Forelimb muscle (tissue), 1 donor: ENCODE data around the gene HDHD3. TPM values are rescaled to one million over a fixed set of nuclear protein-coding genes. Genes with fewer than 3 reads are reported as not detected.
A peak's percentile ranks its signal among the peaks of the same experiment; 100 is the strongest.

Source experiments
- DNase-seq: peaks from one replicate; pipeline ENCODE4 v3.0.0-alpha.2; 2013; ENCODE audit warnings: low read depth
- polyA plus RNA-seq: library from polyadenylated mRNA; unstranded; fragments of 120-200 nt; gene quantifications from one replicate; pipeline ENCODE4 v1.2.1, GENCODE V29; 2013; ENCODE audit not compliant: insufficient read length

Gene HDHD3
- polyA plus RNA-seq, 1 donor: 4.2 TPM

DNA sequence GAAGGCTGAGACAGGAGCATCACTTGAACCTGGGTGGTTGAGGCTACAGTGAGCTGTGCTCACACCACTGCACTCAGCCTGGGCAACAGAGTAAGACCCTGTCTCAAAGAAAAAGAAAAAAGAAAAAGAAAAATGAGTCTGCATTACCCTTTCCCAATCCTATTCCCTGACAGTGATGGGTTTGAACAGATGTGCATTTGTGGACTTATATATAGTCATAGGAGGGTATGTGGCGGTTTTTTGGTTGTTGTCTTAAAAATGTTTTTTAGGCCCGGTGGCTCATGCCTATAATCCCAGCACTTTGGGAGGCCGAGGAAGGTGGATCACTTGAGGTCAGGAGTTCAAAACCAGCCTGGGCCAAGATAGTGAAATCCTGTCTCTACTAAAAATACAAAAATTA lies 13.4 kb downstream of the HDHD3 start:
- DNase-seq: no peak

DNA sequence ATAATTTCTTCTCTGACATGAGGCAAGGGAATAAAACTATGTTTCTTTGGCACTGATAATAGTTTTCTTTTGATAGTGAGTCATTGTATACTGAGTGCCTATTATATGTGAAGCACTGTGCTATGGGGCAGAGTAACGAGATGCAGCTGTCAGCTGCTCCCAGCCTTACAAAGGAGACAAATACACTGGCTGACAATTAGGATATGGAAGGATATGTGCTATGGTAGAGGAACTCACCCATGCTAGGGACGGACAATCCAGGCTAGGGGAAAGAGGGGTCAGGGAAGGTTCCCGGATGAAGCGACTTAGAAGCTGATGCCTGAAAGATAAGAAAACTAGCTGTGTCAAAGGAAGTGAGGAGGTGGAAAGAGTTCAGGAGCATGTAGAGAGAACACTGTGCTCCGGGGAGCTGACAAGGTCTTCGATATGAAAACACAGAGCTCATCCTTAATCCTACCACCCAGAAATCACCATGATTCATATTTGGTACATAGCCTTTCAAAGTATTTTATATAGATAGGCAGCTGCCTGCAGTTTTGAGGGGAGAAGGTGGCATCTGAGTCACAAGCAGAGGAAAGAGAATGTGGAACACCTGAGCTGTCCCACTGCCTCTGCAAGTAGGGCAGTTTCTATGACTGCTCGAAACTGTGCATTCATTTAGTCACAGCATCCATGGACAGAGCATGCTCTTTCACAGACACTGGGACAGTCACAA lies 15.3 kb downstream of the HDHD3 start:
- DNase-seq: no peak

DNA sequence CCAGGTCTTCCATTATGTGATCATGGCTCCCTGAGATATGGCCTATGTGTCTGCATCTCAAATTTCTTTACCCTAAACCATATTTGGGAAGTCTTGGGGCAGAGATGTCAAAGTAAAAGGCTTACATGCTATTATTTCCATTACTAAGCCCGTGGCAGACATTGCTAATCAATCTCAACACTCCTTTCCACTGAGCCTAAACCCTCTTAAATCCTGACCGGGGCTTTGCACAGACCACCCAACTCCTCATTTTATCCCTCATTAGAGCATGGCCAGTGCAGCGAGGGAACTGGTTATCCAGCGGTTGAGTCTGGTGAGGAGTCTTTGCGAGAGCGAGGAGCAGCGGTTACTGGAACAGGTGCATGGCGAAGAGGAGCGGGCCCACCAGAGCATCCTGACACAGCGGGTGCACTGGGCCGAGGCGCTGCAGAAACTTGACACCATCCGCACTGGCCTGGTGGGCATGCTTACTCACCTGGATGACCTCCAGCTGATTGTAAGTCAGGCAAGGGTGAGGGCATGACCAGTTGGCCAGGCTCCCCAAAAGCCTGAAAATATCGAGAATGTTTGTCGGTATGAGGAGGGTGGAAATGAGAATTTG lies 16.4 kb downstream of the HDHD3 start:
- DNase-seq: no peak

DNA sequence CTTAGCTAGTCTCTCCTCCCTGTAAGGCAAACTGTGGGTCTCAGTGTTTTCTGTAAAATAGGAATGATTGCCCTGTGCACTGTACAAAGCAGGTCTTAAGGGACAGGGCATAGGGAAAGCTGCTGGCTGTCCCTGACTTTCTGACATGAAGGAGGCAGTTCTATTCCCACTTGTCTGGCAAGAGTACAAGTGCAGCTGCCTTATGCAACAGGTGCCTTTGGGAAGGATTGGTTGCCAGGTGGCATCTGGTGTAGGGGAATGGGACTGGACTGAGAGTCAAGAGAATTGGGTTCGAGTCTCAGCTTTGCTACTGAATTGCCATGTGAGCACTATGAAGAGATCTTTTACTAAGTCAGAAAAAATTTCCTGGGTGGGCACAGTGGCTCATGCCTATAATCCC lies 17.4 kb downstream of the HDHD3 start:
- no peak for DNase-seq

DNA sequence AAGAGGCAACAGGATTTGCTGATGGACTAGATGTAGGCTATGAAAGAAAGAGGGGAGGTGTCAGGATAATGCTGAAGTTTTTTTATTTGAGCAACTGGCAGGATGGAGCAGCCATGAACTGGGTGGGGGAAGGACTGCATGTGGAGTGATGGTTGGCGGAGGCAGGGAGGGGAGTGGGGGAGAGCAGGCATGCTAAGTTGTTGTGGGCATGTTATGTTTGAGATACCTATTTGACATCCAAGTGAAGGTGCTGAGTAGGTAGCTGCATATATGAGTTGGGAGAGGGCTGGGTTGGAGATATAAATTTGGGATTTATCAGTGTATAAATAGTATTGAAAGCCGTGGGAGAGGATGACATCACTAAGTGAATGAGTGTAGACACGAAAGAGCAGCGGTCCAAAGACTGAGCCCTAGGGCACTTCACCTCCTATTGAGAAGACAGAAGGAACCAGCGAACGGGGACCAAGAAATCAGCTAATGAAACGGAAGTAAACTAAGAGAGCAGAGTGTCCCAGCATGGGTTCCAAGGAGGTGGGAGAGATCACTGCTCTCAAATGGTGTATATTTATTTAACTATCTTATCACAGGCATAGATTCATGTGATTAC lies 20.0 kb downstream of the HDHD3 start:
- DNase-seq: no peak

DNA sequence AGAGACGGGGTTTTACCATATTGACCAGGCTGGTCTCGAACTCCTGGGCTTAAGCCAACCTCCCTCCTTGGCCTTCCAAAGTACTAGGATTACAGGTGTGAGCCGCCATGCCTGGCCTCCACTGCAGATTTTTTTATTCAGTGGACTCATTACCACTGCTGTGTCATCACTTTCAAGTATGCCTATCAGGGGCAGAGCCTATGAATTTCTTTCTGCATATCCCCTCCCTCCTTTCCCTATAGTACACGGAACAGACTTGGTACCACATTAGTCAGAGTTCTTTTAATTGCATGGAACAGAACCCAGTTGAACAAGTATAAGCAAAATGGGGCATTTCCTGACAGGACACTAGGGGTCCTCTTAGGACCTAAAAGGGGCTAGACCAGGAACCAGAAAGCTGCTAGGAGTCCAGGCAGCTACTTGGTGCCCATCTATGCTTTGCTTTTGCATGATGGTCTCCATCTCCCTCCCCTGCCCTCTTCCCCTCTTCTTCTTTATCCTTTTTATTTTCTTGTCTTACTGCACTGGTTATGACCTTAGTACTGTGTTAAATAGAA lies 21.7 kb downstream of the HDHD3 start:
- no peak for DNase-seq

DNA sequence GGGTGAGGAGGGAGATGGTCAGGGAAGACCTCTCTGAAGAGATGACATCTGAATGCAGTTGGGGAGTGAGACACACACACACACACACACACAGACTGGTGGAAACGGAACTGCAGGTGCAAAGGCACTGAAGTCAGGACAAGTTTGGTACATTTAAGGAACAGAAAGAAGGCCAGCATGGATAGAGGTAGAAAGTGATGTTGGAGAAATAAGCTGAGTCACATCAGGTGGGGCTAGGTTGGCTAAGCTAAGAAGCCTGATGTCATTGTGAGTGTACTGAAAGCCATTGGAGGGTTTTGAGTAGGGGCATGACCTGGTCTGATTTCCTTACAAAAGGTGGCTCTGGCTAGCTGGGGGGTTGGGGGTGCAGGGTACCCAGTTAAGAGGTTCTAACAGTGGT lies 24.4 kb downstream of the HDHD3 start:
- no peak for DNase-seq

DNA sequence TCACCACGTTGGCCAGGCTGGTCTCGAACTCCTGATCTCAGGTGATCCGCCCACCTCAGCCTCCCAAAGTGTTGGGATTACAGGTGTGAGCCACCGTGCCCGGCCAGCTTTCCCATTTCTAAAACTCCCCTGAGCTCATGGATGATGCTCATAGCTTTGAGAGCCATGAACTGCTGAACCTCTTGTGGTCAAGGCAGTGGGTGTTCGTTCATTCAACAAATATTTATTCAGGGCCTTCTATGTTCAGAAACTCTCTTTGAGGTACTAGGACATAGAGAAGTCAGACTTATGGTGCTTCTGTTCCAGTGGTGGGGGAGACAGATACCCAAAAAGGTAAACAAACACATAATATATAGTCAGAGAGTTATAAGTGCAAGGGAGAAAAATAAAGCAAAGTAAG lies 24.8 kb downstream of the HDHD3 start:
- no peak for DNase-seq

DNA sequence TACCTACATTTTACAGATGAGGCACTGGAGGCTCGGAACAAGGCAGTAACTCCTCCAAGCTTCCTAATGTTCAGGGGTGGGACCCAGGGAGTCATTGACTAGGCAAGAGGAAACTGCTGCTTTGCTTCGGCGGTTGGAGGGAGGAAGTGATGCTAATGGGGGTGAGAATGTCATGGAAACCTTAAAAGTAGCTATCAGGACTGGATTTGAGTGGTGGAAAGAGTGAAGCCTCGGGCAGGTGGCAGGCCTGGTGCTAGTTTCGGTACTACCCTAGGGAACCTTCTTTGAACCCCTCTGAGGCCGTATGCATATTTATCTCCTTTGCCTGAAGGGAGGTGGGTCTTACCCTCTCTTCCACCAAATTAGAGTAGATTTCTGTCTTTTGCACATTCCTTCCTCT lies 25.8 kb downstream of the HDHD3 start:
- no peak for DNase-seq

DNA sequence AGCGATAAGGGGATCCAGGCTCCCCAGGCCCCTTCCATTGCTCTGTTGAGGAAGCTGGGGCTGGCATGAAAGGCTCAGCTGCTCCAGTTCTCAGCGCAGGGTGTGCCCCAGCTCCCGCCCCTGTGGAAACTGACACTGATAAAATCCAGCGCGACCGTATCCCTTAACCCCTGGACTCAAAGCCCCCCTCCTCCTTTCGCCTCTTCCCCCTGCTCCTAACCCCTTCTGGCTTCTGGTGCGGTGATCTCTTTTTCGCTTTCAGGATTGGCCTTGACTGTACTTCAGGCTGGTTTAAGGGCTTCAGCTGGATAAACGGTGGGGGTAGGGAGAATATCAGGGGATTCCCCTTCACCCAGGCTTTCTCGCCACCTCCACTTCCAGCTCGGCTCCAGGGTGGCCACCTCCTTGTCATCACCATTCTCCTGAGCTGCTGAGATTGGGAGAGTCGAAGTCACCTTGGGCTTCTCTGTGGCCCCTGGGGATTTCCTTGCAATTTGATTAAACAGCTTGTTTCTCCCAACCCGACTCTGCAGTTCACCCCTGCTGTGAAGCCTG lies 26.6 kb downstream of the HDHD3 start:
- DNase-seq: no peak

DNA sequence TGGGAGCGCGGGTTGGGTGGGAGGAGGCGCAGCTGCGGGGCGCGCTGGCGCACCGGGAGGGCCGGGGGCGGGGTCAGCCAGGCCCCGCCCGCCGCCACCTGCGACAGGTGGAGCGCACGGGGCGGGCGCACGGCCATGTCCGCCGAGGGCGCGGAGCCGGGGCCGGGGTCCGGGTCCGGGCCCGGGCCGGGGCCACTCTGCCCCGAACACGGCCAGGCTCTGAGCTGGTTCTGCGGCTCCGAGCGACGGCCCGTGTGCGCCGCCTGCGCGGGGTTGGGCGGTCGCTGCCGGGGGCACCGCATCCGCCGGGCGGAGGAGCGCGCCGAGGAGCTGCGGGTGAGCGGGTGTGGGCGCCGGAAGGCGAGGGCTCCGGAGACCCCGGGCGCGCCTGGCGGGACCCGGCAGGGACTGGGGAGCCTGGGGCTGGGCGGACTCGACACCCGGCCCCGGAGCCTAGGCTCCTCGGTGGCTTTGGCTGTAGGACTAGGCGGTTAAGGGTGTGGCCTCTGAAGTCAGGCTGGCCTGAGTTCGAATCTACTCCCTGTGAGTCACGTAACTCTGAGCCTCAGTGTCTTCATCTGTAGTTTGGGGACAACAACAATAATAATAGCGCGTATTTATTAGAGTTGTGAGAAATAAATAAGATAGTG lies 27.2 kb downstream of the HDHD3 start, which contains the start of gene BSPRY:
Gene BSPRY (plus strand): TSS at position 97 of the 650 bp plus-strand sequence. CDS start 39 bp downstream, at position 136.
- DNase-seq: no peak

DNA sequence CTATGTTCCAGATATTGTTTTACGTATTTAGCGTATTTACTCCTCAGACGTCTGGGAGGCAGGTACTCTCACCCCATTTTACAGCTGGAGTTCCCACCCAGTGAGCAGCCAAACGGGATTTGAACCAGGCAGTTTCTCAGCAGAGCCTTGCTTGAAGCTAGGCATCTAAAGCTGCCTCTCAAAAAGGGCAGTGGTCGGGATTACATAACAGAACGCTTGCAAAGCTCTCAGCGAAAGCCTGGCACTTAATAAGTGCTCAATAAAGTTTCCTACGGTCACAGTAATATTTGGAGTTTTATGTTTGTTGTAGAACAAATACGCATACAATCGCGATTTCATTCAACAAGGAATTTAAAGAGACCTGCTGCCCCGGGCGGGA lies 27.7 kb downstream of the HDHD3 start:
- DNase-seq: no peak

DNA sequence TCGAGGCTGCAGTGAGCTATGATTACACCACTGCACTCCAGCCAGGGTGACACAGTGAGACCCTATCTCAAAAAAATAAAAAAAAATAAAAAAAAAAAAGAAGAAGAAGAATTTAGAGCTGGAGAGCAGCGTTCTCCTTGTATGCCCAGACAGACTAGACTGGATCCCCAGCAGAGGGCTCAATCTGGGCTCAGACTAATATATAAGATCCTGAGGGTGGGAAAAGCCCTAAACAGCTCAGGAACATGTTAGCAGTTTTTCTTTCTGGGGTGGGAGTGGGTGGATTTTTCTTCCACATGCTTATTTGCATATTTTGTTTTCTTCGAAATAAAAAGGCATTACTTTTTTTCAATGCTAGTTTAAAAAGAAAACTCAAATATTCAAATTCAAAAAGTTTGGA lies 28.3 kb downstream of the HDHD3 start:
- no peak for DNase-seq

DNA sequence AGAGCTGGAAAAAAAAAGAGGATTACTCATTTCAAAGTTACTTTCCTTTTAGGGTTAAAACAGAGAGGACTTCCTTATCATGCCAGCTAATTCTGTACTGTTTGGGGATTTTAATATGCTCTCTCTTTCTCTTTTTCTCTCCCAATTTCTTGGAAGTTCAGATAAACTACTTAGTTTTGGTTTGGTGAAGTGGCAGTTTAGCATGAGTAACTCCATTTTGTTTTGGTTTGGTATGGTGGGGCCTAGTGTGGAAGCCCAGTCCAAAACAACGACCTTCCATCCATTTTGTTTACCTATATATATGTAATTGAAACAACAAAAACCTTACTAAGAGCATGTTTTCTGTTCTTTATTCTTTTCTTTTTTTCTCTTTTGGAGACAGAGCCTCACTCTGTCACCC lies 31.1 kb downstream of the HDHD3 start:
- no peak for DNase-seq

DNA sequence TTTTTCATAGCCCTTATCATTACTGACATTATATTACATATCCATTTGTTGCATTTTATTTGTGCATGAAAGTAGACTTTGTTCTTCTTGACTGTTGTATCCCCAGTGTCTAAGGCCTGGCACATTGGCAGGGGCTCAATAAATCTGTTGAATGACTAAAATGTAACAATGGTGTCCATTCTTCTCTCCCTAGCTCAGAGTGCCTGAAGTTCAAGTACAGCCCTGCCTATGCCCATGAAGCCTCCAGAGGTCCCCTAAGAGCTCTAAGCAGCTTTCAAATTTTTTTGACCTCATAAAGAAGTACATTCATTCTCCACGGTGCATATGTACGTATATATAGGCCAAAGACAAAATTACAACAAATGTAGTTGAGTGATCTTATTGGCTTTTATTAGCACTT lies 31.6 kb downstream of the HDHD3 start:
- no peak for DNase-seq

DNA sequence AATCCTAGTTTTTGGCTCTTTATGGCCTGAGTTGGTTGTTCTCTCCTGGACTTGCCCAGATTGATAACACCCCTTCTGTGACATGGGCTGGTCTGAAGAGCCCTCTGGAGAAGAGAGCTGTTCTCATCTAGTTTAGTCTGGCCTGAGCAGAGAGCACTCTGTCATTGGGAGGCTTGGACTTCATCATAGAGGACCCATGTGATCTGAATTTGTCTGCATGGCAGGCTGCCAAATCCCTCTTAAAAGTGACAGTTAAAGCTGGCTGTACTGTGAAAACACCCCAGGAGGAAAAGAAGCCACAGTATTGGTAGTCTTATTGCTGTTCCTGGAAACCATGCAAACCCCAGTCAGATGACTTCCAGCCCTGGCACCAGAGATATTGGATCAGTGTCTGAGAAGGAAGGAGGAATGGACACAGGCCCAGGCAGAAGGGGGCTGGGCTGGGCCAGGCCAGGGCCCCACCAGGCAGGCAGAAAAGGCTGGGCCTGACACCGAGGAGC lies 33.0 kb downstream of the HDHD3 start:
- no peak for DNase-seq

DNA sequence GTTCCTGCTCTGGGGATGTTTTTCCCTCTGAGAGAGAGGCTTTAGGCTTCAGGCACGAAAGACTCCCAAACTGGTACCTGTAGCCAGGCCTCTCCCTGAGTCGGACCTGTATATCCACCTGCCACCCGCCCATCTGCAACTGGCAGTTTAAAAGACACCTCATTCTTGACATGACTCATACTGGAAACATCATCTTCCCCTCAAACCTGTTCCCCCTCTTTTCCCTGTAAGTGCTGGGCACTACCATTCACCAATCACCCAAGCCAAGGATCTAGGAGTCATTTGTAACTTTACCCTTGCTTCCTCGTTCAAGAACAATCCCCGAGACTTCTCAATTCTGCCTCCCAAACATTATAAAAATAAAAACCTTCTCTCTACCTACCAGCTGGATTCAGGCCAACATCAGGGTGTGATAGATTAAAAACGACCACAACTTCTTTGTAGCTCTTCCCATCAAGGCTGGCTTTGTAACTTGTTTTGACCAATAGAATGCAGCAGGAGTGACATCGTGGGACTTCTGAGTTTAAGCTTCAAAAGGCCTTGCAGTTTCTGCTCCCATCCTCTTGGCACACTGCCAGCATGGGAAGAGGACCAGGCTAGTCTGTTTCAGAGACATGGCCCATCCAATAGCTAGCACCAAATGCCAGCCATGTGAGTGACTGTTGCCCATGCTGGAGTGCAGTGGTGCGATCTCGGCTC lies 34.9 kb downstream of the HDHD3 start:
- DNase-seq: no peak

DNA sequence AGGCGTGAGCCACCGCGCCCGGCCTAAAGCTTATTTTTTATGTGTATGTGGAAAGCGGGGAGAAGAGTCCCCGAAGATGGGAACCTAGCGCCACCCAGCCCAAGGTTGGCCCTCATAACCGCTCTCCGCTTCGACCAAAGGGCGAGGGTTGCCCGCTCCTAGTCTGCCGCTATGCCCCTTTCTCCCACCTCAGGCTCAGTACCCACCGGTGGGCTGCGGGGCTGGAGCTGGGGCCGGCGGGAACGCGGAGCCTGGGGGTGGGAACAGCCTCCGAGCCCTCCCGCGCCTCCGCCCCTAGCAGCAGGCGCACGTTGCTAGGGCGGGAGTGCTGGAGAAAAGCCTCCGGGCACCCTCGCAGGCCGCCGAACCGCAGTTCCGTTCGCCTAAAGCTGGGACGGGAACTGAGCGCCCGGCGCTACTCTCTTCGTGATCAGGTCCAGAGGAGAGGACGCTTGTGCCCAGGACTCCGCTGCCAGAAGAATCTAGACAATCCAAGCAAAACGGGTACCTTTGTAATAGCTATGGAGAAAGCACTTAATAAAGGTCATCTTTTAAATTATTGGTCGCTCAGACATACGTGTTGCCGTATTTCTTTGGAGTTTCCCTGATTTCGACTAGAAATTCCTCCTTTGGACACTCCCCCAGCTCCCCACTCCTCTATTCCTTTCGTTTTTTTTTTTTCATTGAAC lies 36.6 kb downstream of the HDHD3 start, which contains the start of gene WDR31:
Gene WDR31 (minus strand): TSS at position 265 of the 689 bp plus-strand sequence. CDS start 8,253 bp downstream, outside the sequence.
- DNase-seq: peak; percentile 60

DNA sequence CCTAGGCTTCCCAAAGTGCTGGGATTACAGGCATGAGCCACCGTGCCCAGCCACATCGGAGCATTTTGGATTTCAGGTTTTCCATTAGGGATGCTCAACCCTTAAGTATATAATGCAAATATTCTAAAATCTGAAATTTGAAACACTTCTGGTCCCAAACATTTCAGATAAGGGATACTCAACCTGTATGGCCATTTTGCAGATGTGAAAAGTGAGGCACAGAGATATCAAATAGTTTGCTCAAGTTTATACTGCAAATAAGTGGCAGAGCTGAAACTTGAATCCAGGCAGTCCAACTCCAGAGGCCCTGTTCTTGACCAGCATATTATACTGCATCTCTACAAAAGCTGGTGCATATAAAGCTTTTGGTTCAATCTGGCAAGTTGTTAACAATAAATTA lies 39.1 kb downstream of the HDHD3 start:
- DNase-seq: no peak

DNA sequence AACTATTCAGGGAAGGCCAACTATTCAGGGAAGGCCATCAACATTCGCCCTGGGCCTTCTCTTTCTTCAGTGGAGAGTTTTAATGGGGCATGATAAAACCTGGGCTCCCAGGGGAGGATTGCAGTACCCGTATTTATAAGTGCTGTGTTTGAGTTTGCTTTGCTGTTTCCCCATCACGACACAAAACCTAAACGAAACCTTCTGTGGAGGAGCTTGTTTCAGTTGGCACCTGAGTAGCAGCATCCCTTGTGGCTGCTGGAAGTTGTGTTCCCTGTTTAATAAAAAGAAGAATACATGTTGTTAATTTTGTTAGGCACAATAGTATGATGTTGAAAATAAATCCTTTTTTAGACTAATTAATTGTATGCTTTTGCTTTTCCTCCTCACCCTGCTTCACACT lies 45.0 kb downstream of the HDHD3 start:
- no peak for DNase-seq
